Measurements from ENCODE around the gene AGRN.
A peak's percentile ranks its signal among the peaks of the same experiment; 100 is the strongest.

Gene AGRN

DNA sequence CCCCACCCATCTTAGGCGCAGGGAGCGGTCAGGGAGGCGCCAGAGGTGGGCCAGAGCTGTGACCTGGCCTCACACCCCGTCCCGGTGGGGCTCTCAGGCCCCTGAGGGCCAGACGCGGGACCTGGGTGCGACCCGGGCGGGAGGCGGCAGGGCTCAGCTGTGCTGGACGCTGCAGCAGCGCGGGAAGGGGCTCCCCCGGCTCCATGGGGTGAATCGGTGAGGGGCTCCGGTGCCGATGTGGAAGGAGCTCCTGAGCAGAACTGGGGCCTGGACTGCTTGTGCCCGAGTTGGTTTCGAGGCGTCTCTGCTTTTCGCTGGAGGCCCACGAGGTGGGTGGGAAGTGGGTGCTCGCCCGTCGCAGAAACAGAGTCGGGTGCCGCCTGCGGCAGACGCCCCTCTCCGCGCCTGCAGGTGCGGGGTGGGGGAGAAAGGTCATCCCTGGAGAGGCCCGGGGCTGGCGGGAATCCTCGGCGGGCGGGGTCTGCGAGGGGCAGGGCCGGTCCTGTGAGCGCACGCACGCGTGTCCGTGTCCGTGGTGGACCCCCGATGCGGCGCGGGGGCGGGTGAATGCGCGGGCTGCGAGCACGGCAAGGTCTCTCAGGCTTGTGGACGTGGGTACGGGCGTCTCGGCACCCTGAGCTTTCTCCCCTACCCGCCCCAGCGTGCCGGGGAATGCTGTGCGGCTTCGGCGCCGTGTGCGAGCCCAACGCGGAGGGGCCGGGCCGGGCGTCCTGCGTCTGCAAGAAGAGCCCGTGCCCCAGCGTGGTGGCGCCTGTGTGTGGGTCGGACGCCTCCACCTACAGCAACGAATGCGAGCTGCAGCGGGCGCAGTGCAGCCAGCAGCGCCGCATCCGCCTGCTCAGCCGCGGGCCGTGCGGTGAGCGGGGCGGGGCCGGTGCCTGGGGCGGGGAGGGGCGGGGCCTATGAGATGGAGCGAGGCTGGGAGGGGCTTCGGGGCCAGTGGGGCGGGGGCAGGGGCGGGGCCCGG lies 20.4 kb downstream of the AGRN start:
- peak; percentile 77 for DNase-seq (ENCODE audit: extremely low read depth, insufficient read length)
- Histone ChIP-seq H3K36me3 (ENCODE audit: control insufficient read depth, insufficient read depth, low read length) (no peaks in the 10 kb centered on the region; the same call in 1 of the 2 replicates), H3K4me3 (replicated peaks; ENCODE audit: low read depth, low read length) (peak overlapping the region; percentile 53), H3K27me3 (replicated peaks; ENCODE audit: control insufficient read depth, insufficient read depth, low read length) (no peaks in the 10 kb centered on the region)
- TF ChIP-seq, protein P1, sequence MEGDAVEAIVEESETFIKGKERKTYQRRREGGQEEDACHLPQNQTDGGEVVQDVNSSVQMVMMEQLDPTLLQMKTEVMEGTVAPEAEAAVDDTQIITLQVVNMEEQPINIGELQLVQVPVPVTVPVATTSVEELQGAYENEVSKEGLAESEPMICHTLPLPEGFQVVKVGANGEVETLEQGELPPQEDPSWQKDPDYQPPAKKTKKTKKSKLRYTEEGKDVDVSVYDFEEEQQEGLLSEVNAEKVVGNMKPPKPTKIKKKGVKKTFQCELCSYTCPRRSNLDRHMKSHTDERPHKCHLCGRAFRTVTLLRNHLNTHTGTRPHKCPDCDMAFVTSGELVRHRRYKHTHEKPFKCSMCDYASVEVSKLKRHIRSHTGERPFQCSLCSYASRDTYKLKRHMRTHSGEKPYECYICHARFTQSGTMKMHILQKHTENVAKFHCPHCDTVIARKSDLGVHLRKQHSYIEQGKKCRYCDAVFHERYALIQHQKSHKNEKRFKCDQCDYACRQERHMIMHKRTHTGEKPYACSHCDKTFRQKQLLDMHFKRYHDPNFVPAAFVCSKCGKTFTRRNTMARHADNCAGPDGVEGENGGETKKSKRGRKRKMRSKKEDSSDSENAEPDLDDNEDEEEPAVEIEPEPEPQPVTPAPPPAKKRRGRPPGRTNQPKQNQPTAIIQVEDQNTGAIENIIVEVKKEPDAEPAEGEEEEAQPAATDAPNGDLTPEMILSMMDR (IDR thresholded peaks at IDR 0.05; ENCODE audit: insufficient read depth, low read length, poor library complexity, severe bottlenecking) = no peak

DNA sequence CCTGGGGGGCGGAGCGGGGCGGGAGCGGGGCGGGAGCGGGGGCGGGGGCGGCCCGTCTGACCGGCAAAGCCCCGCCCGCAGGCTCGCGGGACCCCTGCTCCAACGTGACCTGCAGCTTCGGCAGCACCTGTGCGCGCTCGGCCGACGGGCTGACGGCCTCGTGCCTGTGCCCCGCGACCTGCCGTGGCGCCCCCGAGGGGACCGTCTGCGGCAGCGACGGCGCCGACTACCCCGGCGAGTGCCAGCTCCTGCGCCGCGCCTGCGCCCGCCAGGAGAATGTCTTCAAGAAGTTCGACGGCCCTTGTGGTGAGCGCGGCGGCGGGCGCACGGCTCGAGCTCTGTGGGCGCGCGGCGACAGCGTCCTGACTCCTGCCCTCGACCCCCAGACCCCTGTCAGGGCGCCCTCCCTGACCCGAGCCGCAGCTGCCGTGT lies 21.2 kb downstream of the AGRN start:
- Histone ChIP-seq H3K27me3 (replicated peaks; ENCODE audit: control insufficient read depth, insufficient read depth, low read length) (no peaks in the 10 kb centered on the region), H3K36me3 (ENCODE audit: control insufficient read depth, insufficient read depth, low read length) (peaks cover 1% of the 10 kb centered on the region), H3K4me3 (replicated peaks; ENCODE audit: low read depth, low read length) (no peak overlapping the region)
- DNase-seq (ENCODE audit: extremely low read depth, insufficient read length) = no peak
- TF ChIP-seq, protein P1 (IDR thresholded peaks at IDR 0.05; ENCODE audit: insufficient read depth, low read length, poor library complexity, severe bottlenecking) = no peak

DNA sequence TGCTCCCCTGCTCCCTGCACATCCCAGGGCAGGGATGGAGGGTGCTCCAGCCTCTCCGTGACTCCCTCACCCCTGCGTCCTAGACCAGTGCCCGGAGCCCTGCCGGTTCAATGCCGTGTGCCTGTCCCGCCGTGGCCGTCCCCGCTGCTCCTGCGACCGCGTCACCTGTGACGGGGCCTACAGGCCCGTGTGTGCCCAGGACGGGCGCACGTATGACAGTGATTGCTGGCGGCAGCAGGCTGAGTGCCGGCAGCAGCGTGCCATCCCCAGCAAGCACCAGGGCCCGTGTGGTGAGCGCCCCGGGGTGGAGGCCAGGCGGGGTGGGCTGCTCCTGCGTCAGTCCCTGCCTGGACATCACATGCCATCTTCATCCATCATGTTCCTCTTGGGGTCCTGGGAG lies 22.0 kb downstream of the AGRN start:
- Histone ChIP-seq H3K27me3 (replicated peaks; ENCODE audit: control insufficient read depth, insufficient read depth, low read length) (no peaks in the 10 kb centered on the region), H3K36me3 (ENCODE audit: control insufficient read depth, insufficient read depth, low read length) (peaks cover 1% of the 10 kb centered on the region), H3K4me3 (replicated peaks; ENCODE audit: low read depth, low read length) (no peak overlapping the region)
- DNase-seq (ENCODE audit: extremely low read depth, insufficient read length) = no peak
- TF ChIP-seq, protein P1 (IDR thresholded peaks at IDR 0.05; ENCODE audit: insufficient read depth, low read length, poor library complexity, severe bottlenecking) = no peak

DNA sequence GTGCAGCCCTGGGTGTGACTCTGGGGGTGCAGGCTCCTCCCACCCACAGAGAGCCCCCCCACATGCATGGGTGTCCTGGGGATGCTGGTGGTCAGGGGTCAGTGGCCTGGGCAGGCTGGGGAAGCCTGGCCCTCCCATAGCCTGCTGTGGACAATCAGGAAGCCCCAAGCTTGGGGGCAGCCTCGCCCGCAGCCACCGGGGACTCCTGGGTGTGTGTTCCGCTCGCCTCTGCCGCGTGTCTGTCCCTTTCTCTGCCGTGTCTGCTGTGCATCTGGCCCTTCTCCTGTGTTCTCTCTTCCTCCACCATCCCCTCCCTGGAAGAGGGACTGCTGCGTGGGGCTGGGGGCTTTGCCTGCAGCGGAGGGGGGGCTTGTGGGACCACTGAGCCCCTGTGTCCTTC lies 22.9 kb downstream of the AGRN start:
- Histone ChIP-seq H3K4me3 (replicated peaks; ENCODE audit: low read depth, low read length) (no peak overlapping the region), H3K36me3 (ENCODE audit: control insufficient read depth, insufficient read depth, low read length) (peaks cover 1% of the 10 kb centered on the region), H3K27me3 (replicated peaks; ENCODE audit: control insufficient read depth, insufficient read depth, low read length) (no peaks in the 10 kb centered on the region)
- TF ChIP-seq, protein P1 (IDR thresholded peaks at IDR 0.05; ENCODE audit: insufficient read depth, low read length, poor library complexity, severe bottlenecking) = no peak
- no peak for DNase-seq (ENCODE audit: extremely low read depth, insufficient read length)

DNA sequence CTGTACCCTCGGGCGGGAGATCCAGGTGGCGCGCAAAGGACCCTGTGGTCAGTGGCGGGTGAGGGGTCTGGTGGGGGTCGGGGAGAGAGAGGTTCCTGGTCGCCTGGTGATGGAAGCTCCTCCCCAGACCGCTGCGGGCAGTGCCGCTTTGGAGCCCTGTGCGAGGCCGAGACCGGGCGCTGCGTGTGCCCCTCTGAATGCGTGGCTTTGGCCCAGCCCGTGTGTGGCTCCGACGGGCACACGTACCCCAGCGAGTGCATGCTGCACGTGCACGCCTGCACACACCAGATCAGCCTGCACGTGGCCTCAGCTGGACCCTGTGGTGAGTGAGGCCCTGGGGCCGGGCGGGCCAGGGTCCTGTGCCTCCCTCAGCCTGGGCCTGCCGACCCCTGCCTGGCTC lies 23.5 kb downstream of the AGRN start:
- Histone ChIP-seq H3K36me3 (ENCODE audit: control insufficient read depth, insufficient read depth, low read length) (peaks cover 1% of the 10 kb centered on the region), H3K27me3 (replicated peaks; ENCODE audit: control insufficient read depth, insufficient read depth, low read length) (no peaks in the 10 kb centered on the region), H3K4me3 (replicated peaks; ENCODE audit: low read depth, low read length) (no peak overlapping the region)
- DNase-seq (ENCODE audit: extremely low read depth, insufficient read length) = no peak
- TF ChIP-seq, protein P1 (IDR thresholded peaks at IDR 0.05; ENCODE audit: insufficient read depth, low read length, poor library complexity, severe bottlenecking) = no peak

All from GM06990 (cell line).